GM23338 (cell line): Measurements from ENCODE around the gene NCR3LG1. TPM values are rescaled to one million over a fixed set of nuclear protein-coding genes. Genes with fewer than 3 reads are reported as not detected.

ENCODE experiments used
- ATAC-seq: fragments of 200-7000 bp; cut with Tn5 transposase; 3 replicates; pipeline ENCODE4 v1.9.1; 2020
- DNase-seq: peaks from one replicate; pipeline ENCODE4 v3.0.0-alpha.2; 2015; ENCODE audit warnings: low spot score
- H2AFZ ChIP-seq: fragments of 200-600 bp; sonication (generic); 2 replicates; pipeline ENCODE4 v1.8.0; 2016; ENCODE audit warnings: antibody characterized with exemption, mild to moderate bottlenecking, moderate library complexity
- H3F3A ChIP-seq: fragments of 200-600 bp; sonication (generic); replicated peaks from 2 replicates; pipeline ENCODE4 v1.8.0; 2017; ENCODE audit warnings: antibody characterized with exemption, mixed run types, low read depth
- H3K27ac ChIP-seq: fragments of 200-600 bp; sonication (generic); 2 replicates; pipeline ENCODE4 v1.6.1; 2016; ENCODE audit warnings: low read depth
- H3K27me3 ChIP-seq: fragments of 200-600 bp; sonication (generic); 2 replicates; pipeline ENCODE4 v1.8.0; 2016; ENCODE audit warnings: mild to moderate bottlenecking, mixed run types, moderate library complexity; ENCODE audit not compliant: insufficient read depth
- H3K36me3 ChIP-seq: fragments of 200-600 bp; sonication (generic); 2 replicates; pipeline ENCODE4 v1.8.0; 2016; ENCODE audit warnings: mild to moderate bottlenecking; ENCODE audit not compliant: insufficient read depth
- H3K4me1 ChIP-seq: fragments of 200-600 bp; sonication (generic); 2 replicates; pipeline ENCODE4 v1.8.0; 2016; ENCODE audit warnings: mild to moderate bottlenecking, moderate library complexity; ENCODE audit not compliant: insufficient read depth
- H3K4me2 ChIP-seq: fragments of 200-600 bp; sonication (generic); 2 replicates; pipeline ENCODE4 v1.7.1; 2017; ENCODE audit warnings: mixed run types
- H3K4me3 ChIP-seq: fragments of 200-600 bp; sonication (generic); 2 replicates; pipeline ENCODE4 v1.6.1; 2016; ENCODE audit warnings: mixed run types
- H3K79me2 ChIP-seq: fragments of 200-600 bp; sonication (generic); replicated peaks from 2 replicates; pipeline ENCODE4 v1.8.0; 2017; ENCODE audit warnings: mild to moderate bottlenecking; ENCODE audit not compliant: insufficient read depth
- H3K9me2 ChIP-seq: fragments of 200-600 bp; sonication (generic); 2 replicates; pipeline ENCODE4 v1.8.0; 2017; ENCODE audit not compliant: insufficient read depth
- H4K20me1 ChIP-seq: fragments of 200-600 bp; sonication (generic); replicated peaks from 2 replicates; pipeline ENCODE4 v1.8.0; 2017; ENCODE audit warnings: mild to moderate bottlenecking; ENCODE audit not compliant: insufficient read depth
- H3K27ac Mint-ChIP-seq: 2 replicates; pipeline ENCODE4 v1.8.0; 2020; ENCODE audit warnings: inconsistent platforms, mild to moderate bottlenecking, moderate library complexity, mixed read lengths
- H3K27me3 Mint-ChIP-seq: 3 replicates; pipeline ENCODE4 v1.8.0; 2022; ENCODE audit warnings: low read depth, mild to moderate bottlenecking, moderate library complexity, mixed read lengths, inconsistent platforms; ENCODE audit not compliant: insufficient read depth, poor library complexity
- H3K36me3 Mint-ChIP-seq: 3 replicates; pipeline ENCODE4 v1.8.0; 2021; ENCODE audit warnings: low read depth, mild to moderate bottlenecking, inconsistent platforms, moderate library complexity, mixed read lengths
- H3K4me1 Mint-ChIP-seq: 3 replicates; pipeline ENCODE4 v1.8.0; 2020; ENCODE audit warnings: mild to moderate bottlenecking, inconsistent platforms, mixed read lengths
- H3K4me3 Mint-ChIP-seq: 3 replicates; pipeline ENCODE4 v1.8.0; 2021; ENCODE audit warnings: moderate library complexity, mild to moderate bottlenecking, inconsistent platforms, mixed read lengths
- H3K9me3 Mint-ChIP-seq: 3 replicates; pipeline ENCODE4 v1.8.0; 2020; ENCODE audit warnings: moderate library complexity, mild to moderate bottlenecking, inconsistent platforms, mixed read lengths
- CTCF ChIP-seq, 2 experiments: fragments of 200-600 bp in 1 of 2; sonication (generic) in 1 of 2; conservative IDR thresholded peaks; 2 replicates each; pipeline versions ENCODE4 v1.5.1 to v1.6.1; 2016 to 2017; ENCODE audit warnings: antibody characterized with exemption in 2 of 2, low read depth in 2 of 2, mild to moderate bottlenecking in 2 of 2, moderate library complexity in 1 of 2
- EZH2phosphoT487 ChIP-seq: fragments of 200-600 bp; sonication (generic); IDR thresholded peaks from one replicate; pipeline ENCODE4 v1.8.1; 2018; ENCODE audit warnings: antibody characterized with exemption; ENCODE audit not compliant: unreplicated experiment
- JUNB ChIP-seq: IDR thresholded peaks from one replicate; pipeline ENCODE4 v1.6.1; 2016; ENCODE audit warnings: antibody characterized with exemption; ENCODE audit not compliant: unreplicated experiment
- NANOG ChIP-seq: IDR thresholded peaks from 2 replicates; pipeline ENCODE4 v1.6.1; 2016; ENCODE audit warnings: antibody characterized with exemption, borderline replicate concordance
- POLR2AphosphoS5 ChIP-seq: IDR thresholded peaks from 2 replicates; pipeline ENCODE4 v1.6.1; 2016; ENCODE audit warnings: antibody characterized with exemption, low read depth
- REST ChIP-seq: IDR thresholded peaks from one replicate; pipeline ENCODE4 v1.6.1; 2018; ENCODE audit warnings: antibody characterized with exemption; ENCODE audit not compliant: unreplicated experiment
- STAT1 ChIP-seq: IDR thresholded peaks from one replicate; pipeline ENCODE4 v1.6.1; 2016; ENCODE audit warnings: antibody characterized with exemption; ENCODE audit not compliant: unreplicated experiment
- ZNF114 ChIP-seq: fragments of 250-450 bp; sonication (Bioruptor Pico); IDR thresholded peaks from 2 replicates; pipeline ENCODE4 v1.5.0; 2020; ENCODE audit warnings: mild to moderate bottlenecking, moderate library complexity
- polyA plus RNA-seq: library from polyadenylated mRNA; unstranded; fragments of >200 nt; fragmentation: Nextera tagmentation; extraction: Ambion mirVana; gene quantifications from 2 replicates; pipeline ENCODE4 v1.2.1, GENCODE V29; 2016
- total RNA-seq: library from RNA; depleted of rRNA; stranded (reverse); fragments of >200 nt; shearing (Covaris generic); gene quantifications from 2 replicates; pipeline ENCODE4 v1.2.3, GENCODE V29; 2014

The NCR3LG1 gene
- total and polyA plus RNA-seq, 2 experiments from 2014 or later: 0.15 to 1.9 TPM

- ATAC-seq: peak; percentile 95
Measured at GRCh38 chr11:17328871-17329494, 22.6 kb upstream of the NCR3LG1 start.

More at GRCh38 chr11:17328871-17329494, 22.6 kb upstream of the NCR3LG1 start:
- Histone ChIP-seq H3K79me2 (no peaks in the 10 kb centered on the region), H3F3A (no peaks in the 10 kb centered on the region), H3K27ac (no peak overlapping the region), H3K4me1 (no peaks in the 10 kb centered on the region), H4K20me1 (no peaks in the 10 kb centered on the region), H3K4me3 (no peak overlapping the region), H3K9me2 (no peaks in the 10 kb centered on the region), H3K36me3 (no peaks in the 10 kb centered on the region), H3K4me2 (no peak overlapping the region), H3K27me3 (no peaks in the 10 kb centered on the region), H2AFZ (no peak overlapping the region)
- Mint-ChIP-seq H3K4me3 (no peak overlapping the region; the same call in 2 of the 3 replicates), H3K36me3 (no peaks in the 10 kb centered on the region), H3K27me3 (no peaks in the 10 kb centered on the region), H3K27ac (no peak overlapping the region), H3K4me1 (peaks cover 3% of the 10 kb centered on the region; the same call in 2 of the 3 replicates), H3K9me3 (no peaks in the 10 kb centered on the region)
- no peak for TF ChIP-seq EZH2phosphoT487
- TF ChIP-seq ZNF114: no peak
- TF ChIP-seq STAT1: no peak
- no peak for TF ChIP-seq NANOG
- no peak for TF ChIP-seq JUNB
- TF ChIP-seq POLR2AphosphoS5: no peak
- peak in 1 of 2 experiments; percentile 45; a peak in 2 of 4 replicates for TF ChIP-seq CTCF (conservative IDR thresholded peaks at IDR 0.05; ENCODE audit: low read depth in 2 of 2)
- no peak for TF ChIP-seq REST
- DNase-seq: peak; percentile 66
